Body of pancreas (tissue), 4 donors: ENCODE results near the gene BPTF.
"Not testable (repeated sequence)": the region's sequence is repeated elsewhere in the genome, so short reads cannot be mapped to it uniquely, and the experiment has no call there.

Source experiments
- POLR2A ChIP-seq, 3 donors: fragments of 450-650 bp; IDR thresholded peaks; one replicate each; pipeline ENCODE4 v1.6.1; 2016; ENCODE audit warnings: antibody characterized with exemption in 3 of 3, mild to moderate bottlenecking in 2 of 3
- TF ChIP-seq, protein P1 (sequence below), 7 experiments: fragments of 450-650 bp in 4 of 7; fragments of 200-600 bp in 3 of 7; sonication (generic) in 3 of 7; IDR thresholded peaks; one replicate each; pipeline ENCODE4 v1.5.1; 2016 to 2019; ENCODE audit warnings: antibody characterized with exemption in 7 of 7

GRCh38 chr17:67825627-67826601, 611 bp downstream of the BPTF start:
- TF ChIP-seq, protein P1, sequence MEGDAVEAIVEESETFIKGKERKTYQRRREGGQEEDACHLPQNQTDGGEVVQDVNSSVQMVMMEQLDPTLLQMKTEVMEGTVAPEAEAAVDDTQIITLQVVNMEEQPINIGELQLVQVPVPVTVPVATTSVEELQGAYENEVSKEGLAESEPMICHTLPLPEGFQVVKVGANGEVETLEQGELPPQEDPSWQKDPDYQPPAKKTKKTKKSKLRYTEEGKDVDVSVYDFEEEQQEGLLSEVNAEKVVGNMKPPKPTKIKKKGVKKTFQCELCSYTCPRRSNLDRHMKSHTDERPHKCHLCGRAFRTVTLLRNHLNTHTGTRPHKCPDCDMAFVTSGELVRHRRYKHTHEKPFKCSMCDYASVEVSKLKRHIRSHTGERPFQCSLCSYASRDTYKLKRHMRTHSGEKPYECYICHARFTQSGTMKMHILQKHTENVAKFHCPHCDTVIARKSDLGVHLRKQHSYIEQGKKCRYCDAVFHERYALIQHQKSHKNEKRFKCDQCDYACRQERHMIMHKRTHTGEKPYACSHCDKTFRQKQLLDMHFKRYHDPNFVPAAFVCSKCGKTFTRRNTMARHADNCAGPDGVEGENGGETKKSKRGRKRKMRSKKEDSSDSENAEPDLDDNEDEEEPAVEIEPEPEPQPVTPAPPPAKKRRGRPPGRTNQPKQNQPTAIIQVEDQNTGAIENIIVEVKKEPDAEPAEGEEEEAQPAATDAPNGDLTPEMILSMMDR (IDR thresholded peaks at IDR 0.05) = not testable (repeated sequence)
- peak in 2 of 3 donors; percentile 27 to 33 for TF ChIP-seq POLR2A (IDR thresholded peaks at IDR 0.05)
